Measurements from ENCODE around the gene FAM20C. TPM values are rescaled to one million over a fixed set of nuclear protein-coding genes. Genes with fewer than 3 reads are reported as not detected.

The FAM20C gene
- total RNA-seq, 1 experiment from 2014 or later = 62.4 TPM

DNA sequence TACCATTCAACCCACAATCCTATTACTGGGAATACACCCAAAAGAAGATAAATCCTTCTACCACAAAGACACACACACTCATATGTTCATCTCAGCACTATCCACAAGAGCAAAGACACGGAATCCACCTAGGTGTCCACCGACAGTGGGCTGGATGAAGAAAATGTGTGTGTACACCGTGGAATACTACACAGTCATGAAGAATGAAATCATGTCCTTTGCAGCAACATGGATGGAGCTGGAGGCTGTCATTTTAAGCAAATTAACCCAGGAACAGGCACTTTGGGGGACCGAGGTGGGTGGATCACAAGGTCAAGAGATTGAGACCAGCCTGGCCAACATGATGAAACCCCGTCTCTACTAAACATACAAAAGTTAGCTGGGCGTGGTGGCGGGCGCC lies 89.3 kb downstream of the FAM20C start:
- Histone ChIP-seq H3K27ac (ENCODE audit: low read length) (no peak overlapping the region), H3K9me3 (ENCODE audit: control insufficient read depth, insufficient read depth, low read depth, low read length) (no peaks in the 10 kb centered on the region), H3K27me3 (ENCODE audit: control insufficient read depth, insufficient read depth, low read length) (peaks cover 13% of the 10 kb centered on the region), H3K36me3 (ENCODE audit: control insufficient read depth, insufficient read depth, low read length) (no peaks in the 10 kb centered on the region), H3K4me3 (ENCODE audit: low read depth in 2 of 2, low read length in 2 of 2) (no peak overlapping the region), H3K4me1 (ENCODE audit: control insufficient read depth, insufficient read depth, low read length) (peaks cover 6% of the 10 kb centered on the region; the same call in 1 of the 2 replicates)
- ChIA-PET CTCF (no interaction called here), POLR2A (no interaction called here)
- no peak for DNase-seq (ENCODE audit: low read depth, low spot score)
- TF ChIP-seq POLR2AphosphoS5 (IDR thresholded peaks at IDR 0.05; ENCODE audit: low read depth, low read length) = no peak
- TF ChIP-seq TCF7L2 (IDR thresholded peaks at IDR 0.05; ENCODE audit: low read depth, low read length) = no peak
- TF ChIP-seq CTCF (IDR thresholded peaks at IDR 0.05) = no peak
- TF ChIP-seq REST (IDR thresholded peaks at IDR 0.05; ENCODE audit: insufficient read depth in 1 of 2, low read depth in 2 of 2, low read length in 1 of 2) = no peak
- TF ChIP-seq SIN3A (IDR thresholded peaks at IDR 0.05; ENCODE audit: borderline replicate concordance, insufficient read depth, low read depth, low read length) = no peak
- in situ Hi-C loops (cut with HindIII; ENCODE audit: low pct_unique_long_range_greater_than_20kb, low sequenced_read_pairs) (no loop called here), intact Hi-C loops (cut with micrococcal nuclease; ENCODE audit: unreplicated experiment) (no loop called here)
- BruUV-seq (replicated peaks) = no TSS peak
- ATAC-seq = no peak

GRCh38 chr7:282621-283020 lies 90.2 kb downstream of the FAM20C start:
- H3K4me1 ChIP-seq (ENCODE audit: control insufficient read depth, insufficient read depth, low read length) = peaks cover 6% of the 10 kb centered on the region; the same call in 1 of the 2 replicates
- CTCF ChIA-PET = no interaction called here
- H3K27ac ChIP-seq (ENCODE audit: low read length) = no peak overlapping the region
- in situ Hi-C loops (cut with HindIII; ENCODE audit: low pct_unique_long_range_greater_than_20kb, low sequenced_read_pairs) (no loop called here), intact Hi-C loops (cut with micrococcal nuclease; ENCODE audit: unreplicated experiment) (no loop called here)
- TF ChIP-seq REST (IDR thresholded peaks at IDR 0.05; ENCODE audit: insufficient read depth in 1 of 2, low read depth in 2 of 2, low read length in 1 of 2) (no peak), TCF7L2 (IDR thresholded peaks at IDR 0.05; ENCODE audit: low read depth, low read length) (no peak), CTCF (IDR thresholded peaks at IDR 0.05) (no peak), POLR2AphosphoS5 (IDR thresholded peaks at IDR 0.05; ENCODE audit: low read depth, low read length) (no peak), SIN3A (IDR thresholded peaks at IDR 0.05; ENCODE audit: borderline replicate concordance, insufficient read depth, low read depth, low read length) (no peak)
- H3K4me3 ChIP-seq (ENCODE audit: low read depth in 2 of 2, low read length in 2 of 2) = no peak overlapping the region
- H3K9me3 ChIP-seq (ENCODE audit: control insufficient read depth, insufficient read depth, low read depth, low read length) = no peaks in the 10 kb centered on the region
- ATAC-seq (no peak), DNase-seq (ENCODE audit: low read depth, low spot score) (no peak)
- peaks cover 13% of the 10 kb centered on the region for H3K27me3 ChIP-seq (ENCODE audit: control insufficient read depth, insufficient read depth, low read length)
- POLR2A ChIA-PET = no interaction called here
- no peaks in the 10 kb centered on the region for H3K36me3 ChIP-seq (ENCODE audit: control insufficient read depth, insufficient read depth, low read length)
- BruUV-seq (replicated peaks) = no TSS peak

Measured in Panc1 (cell line).